Suprapubic skin (tissue), 3 donors: ENCODE measurements around the gene FCGBP.
"Not testable (repeated sequence)": the region's sequence is repeated elsewhere in the genome, so short reads cannot be mapped to it uniquely, and the experiment has no call there.

Experiments
- CTCF ChIP-seq, 2 donors: fragments of 200-600 bp in 1 of 2; fragments of 450-650 bp in 1 of 2; sonication (generic) in 1 of 2; IDR thresholded peaks; one replicate each; pipeline ENCODE4 v1.5.1; 2016 to 2019; ENCODE audit warnings: antibody characterized with exemption in 2 of 2, mild to moderate bottlenecking in 1 of 2, moderate library complexity in 1 of 2
- EP300 ChIP-seq: sonication (generic); formaldehyde crosslinking; IDR thresholded peaks from one replicate; pipeline ENCODE4 v1.6.1; 2017; ENCODE audit warnings: antibody characterized with exemption
- POLR2A ChIP-seq, 2 donors: fragments of 450-650 bp; IDR thresholded peaks; one replicate each; pipeline ENCODE4 v1.6.1; 2017; ENCODE audit warnings: antibody characterized with exemption in 2 of 2, mild to moderate bottlenecking in 2 of 2, moderate library complexity in 2 of 2

- not testable (repeated sequence) for TF ChIP-seq POLR2A (IDR thresholded peaks at IDR 0.05); CTCF (IDR thresholded peaks at IDR 0.05); EP300
Observed at GRCh38 chr19:39884721-39885120, 49.7 kb downstream of the FCGBP start.
